Activated naive CD8-positive, alpha-beta T cell treated with anti-CD3 and anti-CD28 coated beads for 36 hours (primary cell): ENCODE data around the gene GTF3C4. TPM values are rescaled to one million over a fixed set of nuclear protein-coding genes. Genes with fewer than 3 reads are reported as not detected.
"Not testable (repeated sequence)": the region's sequence is repeated elsewhere in the genome, so short reads cannot be mapped to it uniquely, and the experiment has no call there.

Experiments used
- DNase-seq: peaks from one replicate; pipeline ENCODE4 v3.0.0; 2021
- H3K27ac Mint-ChIP-seq: one replicate; pipeline ENCODE4 v1.8.0; 2022; ENCODE audit warnings: mild to moderate bottlenecking, moderate library complexity, mixed read lengths
- H3K27me3 Mint-ChIP-seq: one replicate; pipeline ENCODE4 v1.8.0; 2022; ENCODE audit warnings: mild to moderate bottlenecking, mixed read lengths
- H3K36me3 Mint-ChIP-seq: one replicate; pipeline ENCODE4 v1.8.0; 2021; ENCODE audit warnings: mild to moderate bottlenecking, mixed read lengths
- H3K4me1 Mint-ChIP-seq: one replicate; pipeline ENCODE4 v1.8.0; 2021; ENCODE audit warnings: mixed read lengths
- H3K4me3 Mint-ChIP-seq: one replicate; pipeline ENCODE4 v1.8.0; 2022; ENCODE audit warnings: mild to moderate bottlenecking, moderate library complexity, mixed read lengths
- H3K9me3 Mint-ChIP-seq: one replicate; pipeline ENCODE4 v1.8.0; 2022; ENCODE audit warnings: mixed read lengths
- total RNA-seq, 2 experiments: library from RNA; stranded (reverse); gene quantifications; one replicate each; pipeline ENCODE4 v1.2.3, GENCODE V29; 2021

Gene GTF3C4
- total RNA-seq, 2 experiments from 2014 or later, result 21.8 to 23.4 TPM

DNA sequence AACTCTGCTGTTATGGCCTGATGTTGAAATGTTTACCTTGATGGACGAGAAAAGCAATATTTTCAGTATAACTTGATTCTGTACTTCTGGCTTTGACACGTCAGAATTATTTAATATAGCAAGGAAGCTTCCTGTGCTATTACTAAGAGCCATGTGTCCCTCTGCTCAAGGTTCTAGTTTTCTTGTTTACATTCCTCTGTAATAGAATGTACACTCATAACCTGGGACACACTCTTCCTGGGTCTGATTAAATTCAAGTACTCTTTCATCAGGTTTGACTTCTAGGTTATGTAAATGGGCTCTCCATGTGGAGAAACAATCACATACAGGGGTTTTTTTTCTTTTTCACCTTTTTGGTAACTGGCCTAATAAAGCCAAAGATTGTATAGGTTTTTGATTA is 33.1 kb downstream of the GTF3C4 start:
- Mint-ChIP-seq H3K9me3 (peaks cover 3% of the 10 kb centered on the region), H3K4me3 (no peak overlapping the region), H3K36me3 (no peaks in the 10 kb centered on the region), H3K27ac (no peak overlapping the region), H3K27me3 (peaks cover 18% of the 10 kb centered on the region), H3K4me1 (no peaks in the 10 kb centered on the region)
- DNase-seq, result no peak

DNA sequence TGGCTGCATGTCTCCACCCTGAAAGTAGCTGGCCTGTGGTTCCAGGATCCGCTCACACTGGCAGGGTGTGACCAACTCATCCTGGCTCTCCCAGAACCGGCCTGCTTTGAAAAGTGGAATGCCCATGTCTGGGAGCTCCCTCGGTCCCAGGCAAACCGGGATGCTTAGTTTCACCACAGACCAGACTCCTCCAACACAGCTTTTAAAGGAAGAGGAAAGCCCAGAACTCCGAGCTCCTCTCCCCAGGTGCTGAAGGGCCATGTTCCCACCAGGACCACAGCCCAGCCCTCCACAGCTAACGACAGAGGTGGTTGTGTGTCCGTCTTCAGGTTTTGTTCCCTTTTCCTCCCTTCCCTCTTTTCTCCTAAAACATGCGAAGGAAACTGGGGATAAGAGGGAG is 38.0 kb downstream of the GTF3C4 start:
- Mint-ChIP-seq H3K27me3 (peaks cover 23% of the 10 kb centered on the region), H3K27ac (no peak overlapping the region), H3K36me3 (no peaks in the 10 kb centered on the region), H3K9me3 (no peaks in the 10 kb centered on the region), H3K4me1 (no peaks in the 10 kb centered on the region), H3K4me3 (no peak overlapping the region)
- no peak for DNase-seq

DNA sequence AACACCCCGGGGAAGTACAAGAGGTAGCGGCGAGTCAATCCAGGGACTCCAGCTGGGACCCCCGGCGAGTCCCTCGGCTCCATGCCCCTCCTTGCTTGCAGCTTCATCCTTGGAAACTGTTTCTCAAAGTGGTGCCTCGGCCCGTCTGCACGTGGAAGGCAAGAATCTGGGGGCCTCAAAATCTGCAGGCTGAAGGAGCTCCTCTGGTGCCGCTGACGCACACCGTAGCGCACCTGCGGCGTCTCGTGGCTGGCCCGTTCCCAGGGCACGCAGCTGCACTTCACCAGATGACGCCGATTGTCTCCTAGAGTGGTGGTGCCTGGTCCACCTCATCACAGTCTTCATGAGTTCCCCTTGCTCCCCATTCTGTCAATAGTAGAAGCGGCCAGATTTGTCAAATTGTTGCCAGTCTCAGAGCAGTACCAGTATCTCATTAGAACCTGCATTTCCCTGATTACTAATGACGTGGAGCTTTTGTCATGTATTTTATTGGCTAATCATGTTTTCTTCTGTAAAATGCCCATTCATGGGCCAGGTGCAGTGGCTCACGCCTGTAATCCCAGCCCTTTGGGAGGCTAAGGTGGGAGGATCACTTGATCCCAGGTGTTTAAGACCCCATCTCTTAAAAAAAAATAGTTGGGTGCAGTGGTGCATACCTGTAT is 38.6 kb downstream of the GTF3C4 start:
- Mint-ChIP-seq H3K4me1 (no peaks in the 10 kb centered on the region), H3K27ac (no peak overlapping the region)

DNA sequence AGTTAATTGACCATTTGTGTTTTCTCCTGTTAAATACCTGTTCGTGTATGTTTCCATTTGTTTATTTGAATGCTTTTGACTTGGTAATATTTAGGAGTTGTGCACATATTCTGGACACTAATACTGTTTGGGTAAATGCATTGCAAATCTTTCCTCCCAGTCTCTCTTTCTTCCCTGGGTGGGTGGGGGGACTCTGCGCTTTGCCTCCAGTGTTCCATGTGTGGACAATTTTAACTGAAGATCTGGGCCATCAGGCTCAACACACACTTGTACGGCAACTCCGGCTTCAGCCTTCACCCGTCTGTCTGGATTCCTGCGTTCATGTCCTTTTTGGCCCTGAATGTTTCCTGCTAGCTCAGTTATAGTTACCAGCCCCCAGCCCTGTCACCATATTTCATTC is 40.1 kb downstream of the GTF3C4 start:
- Mint-ChIP-seq H3K27me3 (peaks cover 14% of the 10 kb centered on the region), H3K9me3 (no peaks in the 10 kb centered on the region), H3K4me3 (no peak overlapping the region), H3K4me1 (no peaks in the 10 kb centered on the region), H3K27ac (no peak overlapping the region), H3K36me3 (no peaks in the 10 kb centered on the region)
- DNase-seq, result no peak

More for the DNA sequence above, 38.6 kb downstream of the GTF3C4 start:
- Mint-ChIP-seq H3K4me3 (no peak overlapping the region), H3K36me3 (no peaks in the 10 kb centered on the region), H3K9me3 (no peaks in the 10 kb centered on the region), H3K27me3 (peaks cover 20% of the 10 kb centered on the region)
- no peak for DNase-seq

DNA sequence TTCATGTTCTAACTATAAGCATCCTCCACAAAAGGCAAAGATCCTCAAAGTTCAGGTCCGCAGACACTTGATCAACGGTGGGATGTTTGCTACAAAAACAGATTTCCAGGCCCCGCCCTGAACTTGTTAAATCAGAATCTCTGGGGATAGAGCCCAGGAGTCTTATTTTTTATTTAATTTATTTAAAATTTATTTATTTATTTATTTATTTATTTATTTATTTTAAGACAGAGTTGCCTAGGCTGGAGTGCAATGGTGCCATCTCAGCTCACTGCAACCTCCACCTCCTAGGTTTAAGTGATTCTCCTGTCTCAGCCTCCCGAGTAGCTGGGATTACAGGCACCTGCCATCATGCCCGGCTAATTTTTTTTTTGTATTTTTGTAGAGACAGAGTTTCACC is 40.9 kb downstream of the GTF3C4 start:
- H3K4me1 Mint-ChIP-seq, H3K27ac Mint-ChIP-seq, H3K36me3 Mint-ChIP-seq, H3K9me3 Mint-ChIP-seq, H3K4me3 Mint-ChIP-seq, DNase-seq: not testable (repeated sequence)
- H3K27me3 Mint-ChIP-seq, result peaks cover 18% of the 10 kb centered on the region

DNA sequence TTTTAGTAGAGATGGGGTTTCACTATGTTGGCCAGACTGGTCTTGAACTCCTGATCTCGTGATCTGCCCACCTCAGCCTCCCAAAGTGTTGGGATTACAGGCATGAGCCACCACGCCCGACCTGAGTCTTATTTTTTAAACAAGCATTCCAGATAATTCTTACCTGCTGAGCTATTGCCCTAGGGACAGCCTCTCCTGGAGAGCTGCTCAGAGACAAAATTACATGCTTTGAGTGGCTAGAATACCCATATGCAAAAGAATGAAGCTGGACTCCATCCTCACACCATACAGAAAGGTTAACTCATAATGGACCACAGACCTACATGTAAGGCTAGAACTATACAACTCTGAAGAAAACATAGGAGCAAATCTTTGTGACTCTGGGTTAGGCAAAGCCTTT is 41.6 kb downstream of the GTF3C4 start:
- Mint-ChIP-seq H3K9me3 (no peaks in the 10 kb centered on the region), H3K4me3 (no peak overlapping the region), H3K36me3 (no peaks in the 10 kb centered on the region), H3K27me3 (peaks cover 18% of the 10 kb centered on the region), H3K4me1 (no peaks in the 10 kb centered on the region), H3K27ac (no peak overlapping the region)
- no peak for DNase-seq

DNA sequence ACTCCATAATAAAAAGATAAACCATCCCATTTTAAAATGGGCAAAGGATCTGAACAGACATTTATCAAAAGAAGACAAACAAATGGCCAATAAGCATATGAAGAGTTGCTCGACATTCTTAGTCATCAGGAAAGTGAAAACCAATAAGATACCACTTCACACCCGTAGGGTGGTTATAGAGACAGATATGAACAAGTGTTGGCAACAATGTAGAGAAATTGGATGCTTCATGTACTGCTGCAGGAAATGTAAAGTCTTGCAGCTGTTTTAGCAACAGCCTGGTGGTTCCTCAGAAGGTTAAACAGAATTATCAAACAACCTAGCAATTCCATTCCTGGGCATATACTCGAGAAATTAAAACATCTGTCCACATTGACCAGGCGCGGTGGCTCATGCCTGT is 42.5 kb downstream of the GTF3C4 start:
- DNase-seq, result no peak
- no peaks in the 10 kb centered on the region for H3K9me3 Mint-ChIP-seq
- no peaks in the 10 kb centered on the region for H3K4me1 Mint-ChIP-seq
- no peak overlapping the region for H3K4me3 Mint-ChIP-seq
- H3K36me3 Mint-ChIP-seq, result no peaks in the 10 kb centered on the region
- no peak overlapping the region for H3K27ac Mint-ChIP-seq
- H3K27me3 Mint-ChIP-seq, result peaks cover 26% of the 10 kb centered on the region

DNA sequence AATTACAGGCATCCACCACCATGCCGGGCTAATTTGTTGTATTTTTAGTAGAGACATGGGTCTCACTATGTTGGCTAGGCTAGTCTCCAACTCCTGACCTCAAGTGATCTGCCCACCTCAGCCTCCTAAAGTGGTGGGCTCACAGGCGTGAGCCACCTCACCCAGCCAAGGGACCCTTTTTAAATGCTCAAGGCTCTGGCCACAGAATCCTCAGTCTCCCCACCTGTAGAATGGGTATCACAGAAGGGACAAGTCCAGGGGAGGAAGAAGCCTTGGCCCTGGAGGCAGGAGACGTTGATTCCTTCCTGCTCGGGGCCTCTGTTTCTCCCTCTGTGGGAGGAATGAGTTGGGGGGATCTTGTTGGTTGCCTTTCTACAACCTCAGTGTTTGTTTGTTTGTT is 45.7 kb downstream of the GTF3C4 start:
- Mint-ChIP-seq H3K27ac (no peak overlapping the region), H3K4me3 (no peak overlapping the region), H3K9me3 (no peaks in the 10 kb centered on the region), H3K4me1 (peaks cover 7% of the 10 kb centered on the region), H3K36me3 (no peaks in the 10 kb centered on the region), H3K27me3 (peaks cover 44% of the 10 kb centered on the region)
- DNase-seq, result no peak

DNA sequence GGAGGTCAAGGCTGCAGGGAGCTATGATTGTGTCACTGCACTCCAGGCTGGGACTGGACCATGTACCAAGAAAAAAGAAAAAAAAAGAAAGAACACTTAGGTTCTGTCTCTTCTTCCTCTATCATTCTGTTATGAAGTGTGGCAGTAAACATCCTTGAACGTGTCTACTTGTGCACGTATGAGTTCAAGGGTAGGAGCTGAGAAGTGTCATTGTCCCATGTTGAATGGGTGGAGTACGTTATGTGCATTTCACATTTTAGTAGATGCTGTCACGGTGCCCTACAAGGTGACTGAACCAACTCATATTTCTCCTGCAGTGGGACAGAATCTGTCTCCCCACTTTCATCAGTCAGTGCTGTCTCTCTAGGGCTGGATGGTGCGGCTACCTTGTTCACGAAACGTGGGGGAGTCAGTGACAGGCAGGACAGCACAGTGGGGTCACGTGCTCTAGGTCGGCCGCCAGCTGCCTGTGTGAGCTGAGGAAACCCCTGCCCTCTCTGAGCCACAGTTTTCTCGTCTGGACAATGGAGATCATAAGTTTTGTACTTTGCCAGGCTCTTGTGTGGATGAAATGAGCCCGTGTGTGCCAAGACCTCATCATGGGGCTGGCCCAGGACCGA is 47.2 kb downstream of the GTF3C4 start:
- Mint-ChIP-seq H3K4me1 (peaks cover 7% of the 10 kb centered on the region), H3K27ac (no peak overlapping the region), H3K36me3 (no peaks in the 10 kb centered on the region), H3K9me3 (no peaks in the 10 kb centered on the region), H3K27me3 (peaks cover 44% of the 10 kb centered on the region), H3K4me3 (no peak overlapping the region)
- DNase-seq, result no peak

DNA sequence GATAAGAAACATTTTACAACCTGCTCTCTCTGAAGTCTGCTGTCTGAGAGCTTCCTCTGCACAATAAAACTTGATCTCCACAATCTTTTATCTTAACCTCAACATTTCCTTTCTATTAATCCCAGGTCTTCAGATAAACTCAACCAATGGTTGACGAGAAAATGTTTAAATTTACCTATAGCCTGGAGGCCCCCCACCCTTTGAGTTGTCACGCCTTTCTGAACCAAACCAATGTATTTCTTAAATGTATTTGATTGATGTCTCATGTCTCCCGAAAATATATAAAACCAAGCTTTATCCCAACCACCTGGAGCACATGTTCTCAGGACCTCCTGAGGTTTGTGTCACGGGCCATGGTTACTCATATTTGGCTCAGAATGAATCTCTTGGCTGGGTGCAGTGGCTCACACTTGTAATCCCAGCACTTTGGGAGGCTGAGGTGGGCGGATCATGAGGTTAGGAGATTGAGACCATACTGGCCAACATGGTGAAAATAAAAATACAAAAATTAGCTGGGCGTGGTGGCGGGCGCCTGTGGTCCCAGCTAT is 48.2 kb downstream of the GTF3C4 start:
- H3K27ac Mint-ChIP-seq, H3K4me1 Mint-ChIP-seq, H3K4me3 Mint-ChIP-seq, H3K36me3 Mint-ChIP-seq, H3K9me3 Mint-ChIP-seq, DNase-seq: not testable (repeated sequence)
- peaks cover 43% of the 10 kb centered on the region for H3K27me3 Mint-ChIP-seq

DNA sequence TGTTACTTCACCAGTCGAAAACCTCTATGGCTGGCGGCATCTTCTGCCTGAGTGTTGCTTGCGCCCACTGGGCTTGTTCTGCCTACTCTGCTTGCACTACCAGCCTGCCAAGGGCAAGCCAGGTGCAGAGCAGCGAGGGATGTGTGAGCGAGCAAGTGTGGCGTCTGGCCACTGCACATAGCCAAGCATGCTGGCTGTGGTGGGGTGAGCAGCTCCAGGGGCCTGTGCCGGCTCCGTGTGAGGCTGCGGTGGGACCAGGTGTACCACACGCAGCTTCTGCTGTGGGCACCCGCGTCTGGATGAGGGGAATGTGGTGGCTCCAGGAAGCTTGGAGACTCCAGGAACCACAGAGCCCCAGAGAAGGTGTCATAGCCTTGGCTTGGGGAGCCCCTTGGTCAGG is 51.4 kb downstream of the GTF3C4 start:
- no peaks in the 10 kb centered on the region for H3K9me3 Mint-ChIP-seq
- H3K36me3 Mint-ChIP-seq, result no peaks in the 10 kb centered on the region
- H3K27me3 Mint-ChIP-seq, result peaks cover 36% of the 10 kb centered on the region
- no peak overlapping the region for H3K27ac Mint-ChIP-seq
- no peak for DNase-seq
- H3K4me3 Mint-ChIP-seq, result no peak overlapping the region
- H3K4me1 Mint-ChIP-seq, result peaks cover 7% of the 10 kb centered on the region

DNA sequence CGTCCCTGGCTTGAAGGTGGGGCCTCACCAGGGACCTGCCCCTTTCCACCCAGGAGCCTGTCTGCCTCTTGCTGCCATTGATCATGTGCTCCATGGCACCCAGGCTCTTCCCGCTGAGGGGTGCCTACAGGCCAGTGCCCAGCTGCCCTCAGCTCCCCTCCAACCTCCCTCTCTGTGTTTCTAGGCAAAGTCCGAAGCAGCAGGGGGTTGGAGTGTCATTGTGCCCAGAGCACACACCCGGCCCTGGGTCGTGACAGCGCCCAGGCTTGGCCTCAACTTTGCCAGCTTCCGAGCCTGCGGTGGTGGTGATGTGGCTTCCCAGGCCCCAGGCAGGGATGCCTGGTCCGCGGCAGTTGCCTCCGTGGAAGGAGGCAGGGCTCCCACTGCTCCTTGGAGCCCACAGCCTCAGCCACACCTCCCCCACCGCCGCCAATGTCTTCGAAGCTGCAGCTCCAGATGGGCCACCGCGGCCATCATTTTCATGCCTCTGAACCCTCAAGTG is 52.4 kb downstream of the GTF3C4 start:
- DNase-seq, result no peak

DNA sequence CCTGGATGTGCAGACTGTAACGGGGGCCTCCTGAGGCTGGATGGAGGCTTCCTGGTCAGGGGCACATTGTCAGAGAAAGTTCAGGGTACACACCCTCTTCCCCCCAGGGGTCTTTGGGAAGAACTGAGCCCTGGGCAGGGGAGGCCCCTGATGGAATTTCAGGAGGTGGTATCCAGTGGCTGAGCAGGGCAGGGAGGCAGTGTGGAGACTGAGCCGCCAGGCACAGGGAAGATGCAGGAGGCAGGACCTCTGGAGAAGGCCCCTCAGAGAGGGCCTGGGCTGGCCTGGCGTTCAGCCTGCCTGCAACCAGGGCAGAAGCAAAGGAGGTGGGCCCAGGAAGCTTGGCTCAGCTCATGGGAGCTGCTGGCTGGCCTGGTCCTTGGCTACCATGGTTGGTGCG is 53.5 kb downstream of the GTF3C4 start:
- DNase-seq, result no peak
- Mint-ChIP-seq H3K27me3 (peaks cover 24% of the 10 kb centered on the region), H3K27ac (no peak overlapping the region), H3K9me3 (no peaks in the 10 kb centered on the region), H3K4me3 (no peak overlapping the region), H3K4me1 (no peaks in the 10 kb centered on the region), H3K36me3 (no peaks in the 10 kb centered on the region)

More for the DNA sequence above, 52.4 kb downstream of the GTF3C4 start:
- H3K27ac Mint-ChIP-seq, result no peak overlapping the region
- H3K27me3 Mint-ChIP-seq, result peaks cover 31% of the 10 kb centered on the region
- no peaks in the 10 kb centered on the region for H3K9me3 Mint-ChIP-seq
- H3K4me1 Mint-ChIP-seq, result peaks cover 7% of the 10 kb centered on the region
- H3K36me3 Mint-ChIP-seq, result no peaks in the 10 kb centered on the region
- no peak overlapping the region for H3K4me3 Mint-ChIP-seq

DNA sequence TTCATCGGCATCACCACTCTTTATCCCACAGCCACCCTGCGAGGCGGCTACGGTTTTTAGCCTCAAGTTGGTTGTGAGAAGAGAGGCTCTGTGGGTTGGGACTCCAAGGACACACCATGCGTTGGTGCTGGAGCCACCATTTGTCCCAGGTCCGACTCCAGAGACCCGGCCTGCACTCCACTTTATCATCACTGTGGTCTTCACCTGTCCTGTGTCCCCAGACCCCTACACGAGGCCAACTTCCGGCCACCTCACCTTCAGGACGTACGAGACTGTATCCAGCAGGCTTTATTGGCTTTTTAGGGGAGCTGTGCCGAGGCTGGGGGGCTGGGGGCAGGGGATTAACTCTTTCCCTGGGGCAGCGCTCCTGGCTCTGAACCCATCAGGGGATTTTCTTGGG is 55.0 kb downstream of the GTF3C4 start:
- peaks cover 10% of the 10 kb centered on the region for H3K27me3 Mint-ChIP-seq
- H3K4me1 Mint-ChIP-seq, result no peaks in the 10 kb centered on the region
- no peak overlapping the region for H3K27ac Mint-ChIP-seq
- no peak for DNase-seq
- H3K4me3 Mint-ChIP-seq, result no peak overlapping the region
- no peaks in the 10 kb centered on the region for H3K9me3 Mint-ChIP-seq
- H3K36me3 Mint-ChIP-seq, result no peaks in the 10 kb centered on the region

DNA sequence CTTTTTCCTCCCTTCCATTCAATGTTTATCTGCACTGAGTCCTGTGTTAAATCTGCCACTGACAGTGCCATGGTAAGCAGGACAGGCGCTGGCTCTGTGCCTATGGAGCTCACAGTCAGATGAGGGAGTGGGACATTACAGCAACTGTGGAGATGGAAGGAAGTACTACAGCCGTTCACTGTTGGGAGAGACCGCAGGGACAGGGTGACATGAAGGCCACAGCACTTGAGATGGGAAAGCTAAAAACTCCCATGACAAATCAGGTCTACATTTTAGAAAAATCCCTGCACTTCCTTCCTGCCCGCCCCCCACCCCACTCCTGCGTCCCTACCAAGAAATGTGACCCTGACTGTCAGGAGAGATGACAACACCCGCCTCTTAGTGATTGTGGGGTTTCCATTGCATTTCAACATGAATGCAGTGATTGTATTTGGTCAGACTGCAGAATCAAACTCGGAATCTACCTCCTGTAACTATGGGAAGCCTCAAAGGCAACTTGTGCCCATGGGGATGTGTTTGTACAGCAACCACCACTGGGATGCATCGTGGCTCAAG is 56.4 kb downstream of the GTF3C4 start:
- Mint-ChIP-seq H3K4me3 (no peak overlapping the region), H3K36me3 (no peaks in the 10 kb centered on the region), H3K9me3 (no peaks in the 10 kb centered on the region), H3K27ac (no peak overlapping the region), H3K27me3 (peaks cover 14% of the 10 kb centered on the region), H3K4me1 (no peaks in the 10 kb centered on the region)
- no peak for DNase-seq
